Activated T-cell treated with anti-CD3 and anti-CD28 coated beads, Interleukin-2, amount 50 U/mL, for 24 hours (primary cell): ENCODE measurements around the gene BRF1.
"Not testable (repeated sequence)": the region's sequence is repeated elsewhere in the genome, so short reads cannot be mapped to it uniquely, and the experiment has no call there.

Source experiments
- DNase-seq: peaks from one replicate; pipeline ENCODE4 v3.0.0-alpha.2; 2020
- H3K27ac Mint-ChIP-seq: 2 replicates; pipeline ENCODE4 v1.8.0; 2020; ENCODE audit warnings: mild to moderate bottlenecking, mixed read lengths
- H3K27me3 Mint-ChIP-seq: 2 replicates; pipeline ENCODE4 v1.8.0; 2020; ENCODE audit warnings: mixed read lengths
- H3K36me3 Mint-ChIP-seq: 2 replicates; pipeline ENCODE4 v1.8.0; 2020; ENCODE audit warnings: low read depth, mixed read lengths
- H3K4me1 Mint-ChIP-seq: 2 replicates; pipeline ENCODE4 v1.8.0; 2020; ENCODE audit warnings: low read depth, mixed read lengths
- H3K4me3 Mint-ChIP-seq: 2 replicates; pipeline ENCODE4 v1.8.0; 2020; ENCODE audit warnings: mild to moderate bottlenecking, moderate library complexity, mixed read lengths
- H3K9me3 Mint-ChIP-seq: 2 replicates; pipeline ENCODE4 v1.8.0; 2020; ENCODE audit warnings: mixed read lengths

BRF1 gene

DNA sequence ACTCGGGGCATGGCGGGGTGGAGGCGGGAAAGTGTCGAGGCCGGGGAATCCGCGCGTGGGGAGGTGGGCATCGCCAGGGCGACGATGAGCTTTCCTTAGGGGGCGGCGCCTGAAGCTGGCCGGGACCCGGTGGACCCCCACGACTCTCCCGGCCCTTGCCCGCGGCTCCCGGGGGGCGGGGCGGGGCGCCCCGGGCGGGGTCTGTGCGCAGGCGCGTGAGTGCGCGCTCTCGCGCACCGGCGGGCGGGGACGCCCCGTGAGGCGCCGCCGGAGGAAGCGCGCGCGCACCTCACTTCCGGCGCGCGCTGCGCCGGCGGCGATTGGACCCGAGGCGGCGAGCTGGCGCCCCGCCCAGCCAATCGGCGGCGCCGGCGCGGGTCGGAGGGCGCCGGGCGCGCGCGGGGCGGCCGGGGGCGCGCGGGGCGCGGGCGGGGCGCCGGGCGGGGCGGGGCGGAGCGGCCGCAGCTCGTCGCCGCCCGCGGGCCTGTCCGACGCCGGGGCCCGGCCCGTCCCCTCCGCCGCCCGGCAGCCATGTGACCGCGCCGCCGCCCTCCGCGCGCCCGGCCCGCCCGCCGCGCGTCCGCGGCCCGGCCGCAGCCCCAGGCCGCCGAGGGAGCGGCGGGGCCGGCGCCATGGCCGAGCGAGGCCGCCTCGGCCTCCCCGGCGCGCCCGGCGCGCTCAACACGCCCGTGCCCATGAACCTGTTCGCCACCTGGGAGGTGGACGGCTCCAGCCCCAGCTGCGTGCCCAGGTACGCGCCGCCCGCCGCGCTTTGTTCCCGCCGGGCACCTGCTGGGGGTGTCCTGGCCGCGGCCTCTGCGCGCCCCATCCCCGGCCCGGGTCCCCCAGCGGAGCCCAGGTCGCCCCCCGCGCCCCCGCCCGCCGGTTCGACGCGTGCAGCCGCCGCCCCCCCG lies 13.7 kb upstream of the BRF1 start, which contains the start of gene PACS2:
PACS2 (plus strand) TSS at position 462 of the 914 bp plus-strand sequence; CDS start at position 633, 171 bp downstream.
- peaks cover 36% of the 10 kb centered on the region for H3K4me1 Mint-ChIP-seq
- peak within 1 kb of the TSS; percentile 88 for H3K27ac Mint-ChIP-seq
- H3K4me3 Mint-ChIP-seq, result peak within 1 kb of the TSS; percentile 86
- H3K27me3 Mint-ChIP-seq, result no peaks in the 10 kb centered on the region
- H3K36me3 Mint-ChIP-seq, result peaks cover 6% of the 10 kb centered on the region
- DNase-seq, result peak; percentile 87
- H3K9me3 Mint-ChIP-seq, result no peaks in the 10 kb centered on the region

DNA sequence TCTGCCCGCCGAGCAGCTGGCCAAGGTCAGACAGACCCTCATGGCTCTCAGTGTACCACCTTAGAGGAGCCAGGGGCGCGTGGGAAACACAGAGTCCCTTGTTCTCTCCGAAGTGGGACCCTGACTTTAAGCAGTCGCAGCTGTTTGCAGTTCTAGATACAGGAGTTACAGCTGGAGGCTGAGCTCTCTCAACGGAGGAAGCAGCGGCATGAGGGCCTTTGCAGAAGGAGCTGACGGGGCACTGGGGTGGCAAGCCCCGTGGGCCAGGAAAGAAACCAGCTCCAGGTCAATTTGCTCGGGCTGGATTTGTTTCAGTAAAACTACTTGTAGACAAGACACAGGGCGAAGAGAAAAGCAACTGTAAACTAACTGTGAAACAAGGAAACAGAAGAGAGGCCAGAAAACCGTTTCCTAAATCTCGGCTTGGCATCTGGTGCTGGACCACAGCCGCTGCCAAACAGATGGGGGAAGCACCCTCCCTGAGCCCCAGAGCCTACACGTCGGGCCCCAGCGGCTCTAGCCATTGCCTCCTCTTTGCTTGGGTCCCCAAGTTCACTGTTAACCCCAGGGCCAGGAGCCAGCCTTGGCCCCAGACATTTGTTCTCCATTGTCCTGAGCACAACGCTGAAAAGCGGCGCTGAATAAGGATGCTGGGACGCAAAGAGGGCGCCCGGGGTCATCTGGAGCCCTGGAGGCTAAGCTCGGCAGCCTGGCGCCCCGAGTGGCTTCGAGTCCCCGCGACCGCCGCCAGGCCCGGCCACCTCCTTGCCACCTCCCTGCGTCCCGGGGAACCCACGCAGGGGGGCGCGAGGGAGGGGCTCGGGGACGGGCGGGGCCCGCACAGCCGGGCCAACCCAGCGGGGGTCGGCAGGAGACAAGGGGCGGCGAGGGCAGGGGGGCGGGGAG lies 12.8 kb upstream of the BRF1 start:
- H3K9me3 Mint-ChIP-seq, result no peaks in the 10 kb centered on the region
- no peak for DNase-seq
- no peaks in the 10 kb centered on the region for H3K27me3 Mint-ChIP-seq
- peaks cover 33% of the 10 kb centered on the region for H3K4me1 Mint-ChIP-seq
- peak overlapping the region; percentile 88 for H3K27ac Mint-ChIP-seq
- H3K4me3 Mint-ChIP-seq, result peak overlapping the region; percentile 72
- peaks cover 4% of the 10 kb centered on the region for H3K36me3 Mint-ChIP-seq

GRCh38 chr14:105312973-105313372 lies 12.2 kb upstream of the BRF1 start:
- Mint-ChIP-seq H3K4me1 (peaks cover 32% of the 10 kb centered on the region), H3K27me3 (no peaks in the 10 kb centered on the region), H3K9me3 (no peaks in the 10 kb centered on the region), H3K4me3 (peak overlapping the region; percentile 72), H3K27ac (no peak overlapping the region), H3K36me3 (peaks cover 4% of the 10 kb centered on the region)
- no peak for DNase-seq

DNA sequence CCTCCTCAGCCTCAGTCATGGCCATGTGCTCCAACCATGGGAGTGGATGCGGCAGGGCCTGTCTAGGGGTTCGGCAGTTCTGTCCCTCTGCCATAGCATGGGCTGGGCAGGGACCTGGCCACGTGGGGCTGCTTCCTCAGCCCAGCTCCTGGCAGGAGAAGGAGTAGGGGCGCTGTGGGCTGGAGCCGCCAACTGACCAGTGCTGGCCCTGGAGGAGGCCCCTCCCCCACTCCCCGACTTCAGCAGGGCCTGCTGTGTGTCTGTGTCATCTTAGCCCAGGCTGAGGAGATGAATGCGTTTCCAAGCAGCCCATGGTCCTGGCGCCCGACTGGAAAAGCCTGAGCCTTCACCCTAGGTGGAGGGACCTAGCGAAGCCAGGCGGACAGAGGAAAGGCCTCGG lies 11.0 kb upstream of the BRF1 start:
- peaks cover 29% of the 10 kb centered on the region for H3K4me1 Mint-ChIP-seq
- no peak overlapping the region for H3K4me3 Mint-ChIP-seq
- H3K27ac Mint-ChIP-seq, result no peak overlapping the region
- DNase-seq, result no peak
- no peaks in the 10 kb centered on the region for H3K27me3 Mint-ChIP-seq
- H3K36me3 Mint-ChIP-seq, result peaks cover 4% of the 10 kb centered on the region
- no peaks in the 10 kb centered on the region for H3K9me3 Mint-ChIP-seq

DNA sequence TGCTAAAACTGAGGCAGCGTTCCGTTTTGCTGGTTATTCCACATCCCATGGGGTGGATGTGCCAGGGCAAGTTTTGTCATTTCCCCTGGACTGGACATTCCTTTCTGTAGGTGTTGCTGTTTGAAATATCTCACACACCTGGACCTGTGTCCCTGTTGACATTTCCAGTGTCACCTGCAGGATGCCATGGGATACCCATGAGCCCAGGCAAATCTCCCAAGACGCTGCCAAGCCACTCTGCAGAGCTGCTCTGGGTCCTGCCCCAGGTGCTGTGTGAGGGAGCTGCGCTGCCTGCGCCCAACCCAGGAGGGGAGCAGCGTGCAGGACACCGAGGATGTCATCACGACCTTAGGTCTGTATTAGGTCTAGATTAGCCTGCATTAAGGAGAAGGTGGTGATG lies 8.6 kb upstream of the BRF1 start:
- Mint-ChIP-seq H3K4me3 (no peak overlapping the region), H3K27ac (no peak overlapping the region), H3K36me3 (no peaks in the 10 kb centered on the region), H3K27me3 (no peaks in the 10 kb centered on the region), H3K9me3 (no peaks in the 10 kb centered on the region), H3K4me1 (peaks cover 30% of the 10 kb centered on the region)
- no peak for DNase-seq

DNA sequence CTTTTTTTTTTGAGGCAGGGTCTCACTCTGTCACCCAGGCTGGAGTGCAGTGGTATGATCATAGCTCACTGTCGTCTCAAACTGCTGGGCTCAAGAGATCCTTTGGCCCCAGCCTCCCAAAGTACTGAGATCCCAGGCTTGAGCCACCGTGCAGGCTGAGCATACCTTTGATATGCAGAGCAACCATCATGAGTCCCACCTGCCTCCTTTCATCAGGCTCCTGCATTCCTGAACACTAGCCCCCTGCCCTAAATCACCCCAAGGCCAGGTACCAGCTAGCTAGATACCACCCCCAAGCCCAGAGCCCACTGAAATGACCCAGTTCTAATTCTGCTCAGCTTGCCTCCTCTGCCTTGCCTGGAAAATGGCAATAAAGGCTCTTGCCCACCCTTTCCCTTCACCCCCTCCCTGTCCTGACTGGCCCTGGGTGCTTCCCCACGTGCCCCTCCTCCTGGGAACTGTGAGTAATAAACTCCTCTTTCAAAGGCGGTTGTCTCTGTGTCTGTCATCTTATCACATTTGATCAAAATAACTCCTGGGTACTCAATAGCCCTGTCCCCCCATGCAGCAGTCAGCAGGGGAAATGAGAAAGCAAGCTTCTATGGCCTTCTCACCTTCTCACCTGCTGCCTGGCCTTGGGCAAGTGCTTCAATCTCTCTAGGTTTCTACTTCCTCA lies 6.4 kb upstream of the BRF1 start:
- H3K27ac Mint-ChIP-seq, result peak overlapping the region; percentile 20
- peaks cover 32% of the 10 kb centered on the region for H3K4me1 Mint-ChIP-seq
- DNase-seq, result no peak
- no peaks in the 10 kb centered on the region for H3K9me3 Mint-ChIP-seq
- no peak overlapping the region for H3K4me3 Mint-ChIP-seq
- no peaks in the 10 kb centered on the region for H3K36me3 Mint-ChIP-seq
- H3K27me3 Mint-ChIP-seq, result no peaks in the 10 kb centered on the region

DNA sequence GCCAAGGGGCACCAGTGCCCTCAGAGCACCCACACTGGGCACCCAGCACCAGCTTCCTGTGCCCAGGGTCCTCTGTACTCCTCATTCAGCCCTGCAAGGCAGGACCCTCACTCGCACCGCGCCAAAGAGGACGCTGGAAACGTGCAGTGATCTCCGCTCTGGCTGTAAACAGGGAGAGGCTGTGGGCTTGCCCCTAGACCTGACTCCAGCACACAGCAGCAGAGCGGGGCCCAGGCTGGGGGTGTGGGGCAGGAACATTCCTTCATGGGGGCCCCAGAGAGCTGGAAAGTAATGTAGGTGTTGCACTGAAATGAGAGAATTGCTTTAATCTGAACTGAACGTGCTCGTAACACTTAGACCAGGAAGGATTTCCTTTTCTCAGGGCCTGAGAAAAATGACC lies 5.0 kb upstream of the BRF1 start:
- no peak overlapping the region for H3K4me3 Mint-ChIP-seq

GRCh38 chr14:105305345-105305744 lies 4.5 kb upstream of the BRF1 start:
- H3K36me3 Mint-ChIP-seq, result no peaks in the 10 kb centered on the region
- no peaks in the 10 kb centered on the region for H3K27me3 Mint-ChIP-seq
- H3K4me3 Mint-ChIP-seq, result no peak overlapping the region
- peak overlapping the region; percentile 80 for H3K27ac Mint-ChIP-seq
- no peaks in the 10 kb centered on the region for H3K9me3 Mint-ChIP-seq
- no peak for DNase-seq
- peaks cover 35% of the 10 kb centered on the region for H3K4me1 Mint-ChIP-seq

More for the DNA sequence above, 5.0 kb upstream of the BRF1 start:
- Mint-ChIP-seq H3K27me3 (no peaks in the 10 kb centered on the region), H3K36me3 (no peaks in the 10 kb centered on the region), H3K4me1 (peaks cover 35% of the 10 kb centered on the region), H3K9me3 (no peaks in the 10 kb centered on the region), H3K27ac (no peak overlapping the region)
- no peak for DNase-seq

DNA sequence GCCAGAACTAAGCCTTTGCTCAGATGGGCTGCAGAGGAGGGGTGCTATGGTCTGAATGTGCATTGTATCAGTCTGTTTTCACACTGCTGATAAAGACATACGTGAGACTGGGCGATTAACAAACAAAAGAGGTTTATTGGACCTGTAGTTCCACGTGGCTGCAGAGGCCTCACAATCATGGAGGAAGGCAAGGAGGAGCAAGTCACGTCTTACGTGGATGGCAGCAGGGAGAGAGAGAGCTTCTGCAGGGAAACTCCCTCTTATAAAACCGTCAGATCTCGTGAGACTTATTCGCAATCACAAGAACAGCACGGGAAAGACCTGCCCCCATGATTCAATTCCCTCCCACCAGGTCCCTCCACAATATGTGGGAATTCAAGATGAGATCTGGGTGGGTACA lies 3.8 kb upstream of the BRF1 start:
- Mint-ChIP-seq H3K27me3 (no peaks in the 10 kb centered on the region), H3K36me3 (peaks cover 7% of the 10 kb centered on the region), H3K9me3 (no peaks in the 10 kb centered on the region), H3K27ac (no peak overlapping the region), H3K4me3 (no peak overlapping the region), H3K4me1 (peaks cover 39% of the 10 kb centered on the region)
- no peak for DNase-seq

- no peak for DNase-seq
- Mint-ChIP-seq H3K27ac (no peak overlapping the region), H3K36me3 (peaks cover 9% of the 10 kb centered on the region), H3K27me3 (no peaks in the 10 kb centered on the region), H3K9me3 (no peaks in the 10 kb centered on the region), H3K4me1 (peaks cover 44% of the 10 kb centered on the region), H3K4me3 (no peak overlapping the region)
Observed at GRCh38 chr14:105303949-105304348, 3.1 kb upstream of the BRF1 start.

GRCh38 chr14:105301915-105302249 lies 1.1 kb upstream of the BRF1 start:
- H3K27me3 Mint-ChIP-seq, H3K36me3 Mint-ChIP-seq, DNase-seq, H3K9me3 Mint-ChIP-seq, H3K27ac Mint-ChIP-seq: not testable (repeated sequence)
- peak overlapping the region; percentile 84 for H3K4me3 Mint-ChIP-seq
- peaks cover 44% of the 10 kb centered on the region for H3K4me1 Mint-ChIP-seq

- Mint-ChIP-seq H3K36me3 (peaks cover 9% of the 10 kb centered on the region), H3K27ac (peak overlapping the region; percentile 96), H3K4me1 (peaks cover 44% of the 10 kb centered on the region), H3K4me3 (peak overlapping the region; percentile 84), H3K27me3 (no peaks in the 10 kb centered on the region), H3K9me3 (no peaks in the 10 kb centered on the region)
- DNase-seq, result peak; percentile 100
Observed at GRCh38 chr14:105301103-105301914, 508 bp upstream of the BRF1 start.

DNA sequence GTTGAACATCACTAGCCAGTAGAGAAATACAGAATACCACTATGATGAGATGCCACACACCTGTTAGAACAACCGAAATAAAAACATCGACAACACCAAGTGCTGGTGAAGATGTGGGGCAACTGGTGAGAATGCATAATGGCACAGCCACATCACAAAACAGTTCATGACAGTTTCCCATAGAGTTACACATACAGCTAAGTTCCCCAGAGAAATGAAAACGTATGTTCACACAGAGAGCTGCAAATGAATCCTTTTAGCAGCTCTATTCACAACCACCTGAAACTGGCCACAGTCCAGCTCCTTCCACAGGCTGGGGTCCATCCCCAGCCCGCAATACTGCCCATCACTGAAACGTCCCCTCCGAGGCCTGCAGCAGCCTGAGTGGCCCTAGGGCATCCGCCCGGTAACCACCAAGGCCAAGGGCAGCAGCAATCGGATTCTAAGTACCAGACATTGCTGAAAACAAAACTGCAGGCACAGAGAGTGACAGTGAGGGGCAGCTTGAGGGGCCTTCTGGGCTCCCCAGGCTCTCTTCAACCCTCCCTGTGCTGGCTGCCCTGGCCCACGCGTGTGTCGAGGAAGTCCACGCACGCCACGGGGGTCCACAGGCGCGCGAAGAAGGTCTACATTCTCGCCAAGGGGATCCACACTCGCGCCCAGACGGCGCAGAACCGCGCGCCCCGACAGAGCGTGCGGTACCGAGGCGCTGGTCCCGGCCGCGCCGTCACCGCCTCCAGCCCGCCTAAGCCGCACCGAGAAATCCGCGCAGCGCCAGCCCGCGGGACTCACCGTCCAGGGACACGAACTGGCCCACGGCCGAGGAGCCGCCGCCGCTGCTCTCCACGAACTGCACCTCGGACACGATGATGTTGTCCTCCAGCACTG lies 903 bp downstream of the BRF1 start:
- no peaks in the 10 kb centered on the region for H3K27me3 Mint-ChIP-seq
- H3K4me1 Mint-ChIP-seq, result peaks cover 33% of the 10 kb centered on the region
- H3K36me3 Mint-ChIP-seq, result peaks cover 11% of the 10 kb centered on the region
- H3K27ac Mint-ChIP-seq, result peak overlapping the region; percentile 88
- no peaks in the 10 kb centered on the region for H3K9me3 Mint-ChIP-seq
- no peak for DNase-seq
- peak overlapping the region; percentile 90 for H3K4me3 Mint-ChIP-seq
